NCI-H526 (cell line): ENCODE data around the gene MED12L.
A peak's percentile ranks its signal among the peaks of the same experiment; 100 is the strongest.

ENCODE experiments used
- DNase-seq, 2 experiments: peaks; one replicate each; lab custom pipeline; 2025; lab: John Stamatoyannopoulos, UW

The MED12L gene

DNA sequence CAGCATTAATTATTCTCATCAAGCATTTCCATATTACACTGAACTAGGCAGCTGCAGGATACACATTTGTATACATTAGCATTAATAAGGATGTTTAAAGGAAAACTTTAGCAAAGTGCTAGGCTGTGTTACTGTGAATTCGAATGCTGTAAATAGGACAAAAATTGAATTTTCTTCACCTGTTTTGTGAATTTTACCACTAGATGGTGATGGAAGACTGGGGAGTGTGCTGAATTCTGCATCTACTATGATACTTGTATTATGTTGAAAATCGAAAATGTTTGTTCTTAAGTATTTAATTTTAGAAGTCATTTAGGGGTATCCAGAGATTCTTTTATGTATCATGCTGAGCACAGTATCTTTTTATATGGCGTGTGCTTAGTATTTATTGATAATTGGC, 205.2 kb downstream of the MED12L start:
- DNase-seq, result peak; percentile 43 to 62

DNA sequence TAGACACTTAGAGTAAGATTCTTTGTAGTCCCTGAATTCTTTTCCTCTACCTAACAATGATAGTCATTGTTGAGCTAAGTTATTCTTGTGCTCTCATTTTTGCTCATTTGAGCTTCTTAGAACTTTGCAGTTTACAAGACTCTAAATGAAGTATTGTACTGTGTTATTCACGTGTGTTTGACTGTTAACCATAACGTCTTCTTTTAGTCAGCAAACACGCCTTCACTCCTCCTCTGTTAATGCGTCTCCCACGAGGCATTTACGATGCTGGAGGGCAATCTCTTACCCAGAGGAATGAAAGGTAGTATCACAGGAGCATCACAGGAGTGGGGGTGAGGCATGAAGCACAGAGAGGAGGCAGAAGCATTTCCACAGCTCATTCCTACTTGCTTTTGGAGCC, 207.7 kb downstream of the MED12L start:
- DNase-seq, result no peak

DNA sequence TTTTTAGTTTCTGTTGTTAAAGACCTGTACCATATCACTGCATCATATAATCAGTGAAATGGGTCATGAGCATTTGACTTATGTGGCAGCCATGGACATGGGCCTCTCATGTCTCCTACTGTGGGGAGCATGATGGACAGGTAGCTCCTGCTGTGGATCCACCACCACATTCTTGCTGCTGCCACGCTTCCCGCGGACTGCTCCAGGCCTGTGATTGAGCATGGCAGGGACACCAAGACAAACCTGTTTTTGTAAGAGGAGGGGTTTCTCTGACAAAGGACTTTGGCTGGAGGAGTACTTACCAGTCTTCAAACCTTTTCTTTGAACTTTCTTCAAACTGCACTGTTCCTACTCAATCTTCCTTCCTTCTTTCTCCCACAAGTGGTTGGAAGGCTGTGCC, 210.8 kb downstream of the MED12L start:
- no peak for DNase-seq

DNA sequence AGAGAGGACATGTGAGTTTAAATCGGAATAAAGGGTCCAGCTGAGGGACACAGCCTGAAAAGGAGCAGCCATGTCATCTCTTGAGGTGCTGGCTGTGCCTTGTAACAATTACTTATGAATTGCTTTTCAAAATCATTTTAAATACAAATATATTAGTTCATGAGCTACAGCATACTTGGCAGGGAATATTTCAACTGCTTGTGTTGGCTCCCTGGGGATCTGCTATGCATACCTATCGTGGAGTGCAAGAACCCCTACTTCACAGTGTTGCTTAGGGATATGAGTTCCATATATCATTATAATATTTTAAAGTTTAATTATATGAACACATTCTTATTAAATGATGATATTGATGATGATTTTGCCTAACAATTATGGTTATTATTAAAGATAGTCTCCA, 212.0 kb downstream of the MED12L start:
- DNase-seq, result no peak

DNA sequence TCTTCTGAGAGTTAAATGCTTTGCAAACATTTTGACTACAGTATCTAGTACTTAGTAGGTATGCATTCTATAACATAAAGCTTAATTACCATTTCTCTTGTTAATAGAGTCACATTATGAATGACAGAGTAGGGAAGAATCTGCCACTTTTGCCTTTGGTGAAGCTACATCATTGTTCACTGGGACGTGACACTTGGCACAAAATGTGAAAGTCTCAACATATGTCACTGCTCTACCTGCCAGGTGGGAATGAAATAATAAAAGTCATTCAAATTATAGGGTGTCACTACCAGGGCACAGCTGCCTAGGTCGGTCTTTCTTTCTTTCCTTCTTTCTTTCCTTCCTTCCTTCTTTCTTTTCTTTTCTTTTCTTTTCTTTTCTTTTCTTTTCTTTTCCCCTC, 213.5 kb downstream of the MED12L start:
- no peak for DNase-seq

DNA sequence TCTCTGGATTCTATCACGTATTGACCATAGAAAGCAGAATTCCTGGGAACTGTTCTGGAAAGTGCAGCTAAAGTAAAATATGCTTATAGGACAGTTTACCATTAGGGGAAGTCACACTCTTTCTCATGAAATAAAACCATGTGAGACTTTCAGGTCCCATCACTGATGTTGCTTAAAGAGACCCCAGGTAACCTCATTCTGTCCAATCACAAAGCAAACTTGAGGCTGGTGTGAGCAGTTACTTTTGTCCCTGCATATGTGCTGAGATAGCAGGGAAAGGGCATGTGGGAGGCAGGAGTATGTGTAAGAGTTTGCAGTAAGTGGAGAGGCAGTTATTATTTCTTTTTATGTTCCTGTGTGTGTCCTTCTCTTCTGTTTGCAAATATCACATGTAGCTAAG, 215.1 kb downstream of the MED12L start:
- no peak for DNase-seq

DNA sequence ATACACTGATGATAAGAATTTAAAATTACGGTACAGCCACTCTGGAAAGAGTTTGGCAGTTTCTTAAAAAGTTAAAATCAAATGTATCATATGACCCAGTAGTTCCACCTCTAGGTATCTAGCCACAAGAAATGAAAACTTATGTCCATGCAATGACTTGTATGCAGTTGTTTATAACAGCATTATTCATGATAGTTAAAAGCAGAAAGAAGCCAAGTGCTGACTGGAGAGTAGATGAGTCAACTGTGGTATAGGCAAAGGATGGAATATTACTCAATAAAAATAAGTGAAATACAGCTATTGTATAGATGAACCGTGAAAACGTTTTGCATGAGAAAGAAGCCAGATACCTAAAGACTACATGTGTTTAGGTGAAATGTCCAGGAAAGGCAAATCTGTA, 216.3 kb downstream of the MED12L start:
- DNase-seq, result no peak

DNA sequence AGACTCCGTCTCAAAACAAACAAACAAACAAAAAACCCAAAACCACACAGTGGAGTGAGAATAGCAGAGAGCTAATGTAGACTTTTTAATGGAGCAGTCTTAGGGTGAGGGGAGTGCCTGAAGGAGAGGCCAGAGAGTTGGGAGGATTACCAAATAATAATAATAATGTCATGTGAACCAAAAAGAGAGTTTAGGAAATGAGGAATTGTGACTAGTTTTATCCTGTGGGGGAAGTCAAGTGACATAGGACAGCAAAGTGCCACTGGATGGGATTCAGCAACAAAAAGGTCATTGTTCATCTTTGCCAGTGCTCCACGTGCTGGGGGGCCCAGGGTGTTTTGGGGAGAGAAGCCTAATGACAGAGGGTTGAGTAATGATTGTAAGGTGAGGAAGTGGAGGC, 218.3 kb downstream of the MED12L start:
- DNase-seq, result no peak

DNA sequence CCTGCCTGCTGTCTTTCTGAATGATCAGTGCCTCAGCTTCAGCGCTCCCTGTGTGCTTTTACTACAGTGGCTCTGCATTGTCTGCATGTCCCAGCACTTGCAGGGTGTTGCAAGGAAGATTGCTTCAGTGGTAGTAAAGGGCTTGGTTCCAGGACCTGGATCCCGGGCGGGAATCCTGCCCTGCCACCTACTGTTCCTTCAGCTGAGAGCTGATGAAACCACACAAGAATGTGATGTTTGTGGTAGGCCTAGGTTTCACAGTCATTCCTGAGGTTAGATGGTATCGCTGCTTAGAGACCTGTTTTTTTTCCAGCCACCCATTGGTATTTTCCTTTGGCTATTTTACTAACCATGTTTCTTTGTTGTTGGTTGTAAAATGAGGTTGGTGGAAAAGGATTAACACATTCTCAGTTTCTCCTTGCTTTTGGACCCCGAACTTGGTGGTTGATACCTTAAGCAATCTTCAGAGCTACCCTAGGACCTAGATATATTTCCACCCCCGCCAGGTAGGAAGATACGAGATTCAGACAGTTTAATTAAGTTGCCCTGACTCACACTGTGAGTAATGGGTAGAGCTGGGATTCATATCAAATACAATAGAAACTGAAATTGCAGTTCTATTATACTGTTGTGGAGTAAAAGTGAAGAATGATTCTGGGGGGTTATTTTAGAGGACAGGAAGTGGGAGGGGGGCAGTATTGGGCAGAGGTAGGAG, 219.8 kb downstream of the MED12L start:
- DNase-seq, result no peak

DNA sequence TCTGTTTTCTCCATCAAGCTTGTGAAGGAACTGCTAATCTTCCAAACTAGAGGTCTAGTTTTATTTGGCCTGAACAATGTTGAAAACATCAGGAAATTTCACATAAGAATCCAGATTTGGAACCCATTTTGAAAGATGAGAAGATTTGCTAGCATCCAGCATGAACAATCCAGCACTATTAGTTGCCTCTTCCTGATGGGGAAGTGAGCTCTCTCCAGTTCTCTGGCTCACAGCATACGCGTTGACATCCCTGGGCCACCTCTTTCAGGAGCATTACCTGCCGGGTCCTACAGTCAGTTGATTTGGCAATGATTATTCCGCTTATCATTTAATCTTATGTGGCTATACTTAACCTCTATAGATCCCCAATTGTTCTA, 220.3 kb downstream of the MED12L start:
- DNase-seq, result no peak

DNA sequence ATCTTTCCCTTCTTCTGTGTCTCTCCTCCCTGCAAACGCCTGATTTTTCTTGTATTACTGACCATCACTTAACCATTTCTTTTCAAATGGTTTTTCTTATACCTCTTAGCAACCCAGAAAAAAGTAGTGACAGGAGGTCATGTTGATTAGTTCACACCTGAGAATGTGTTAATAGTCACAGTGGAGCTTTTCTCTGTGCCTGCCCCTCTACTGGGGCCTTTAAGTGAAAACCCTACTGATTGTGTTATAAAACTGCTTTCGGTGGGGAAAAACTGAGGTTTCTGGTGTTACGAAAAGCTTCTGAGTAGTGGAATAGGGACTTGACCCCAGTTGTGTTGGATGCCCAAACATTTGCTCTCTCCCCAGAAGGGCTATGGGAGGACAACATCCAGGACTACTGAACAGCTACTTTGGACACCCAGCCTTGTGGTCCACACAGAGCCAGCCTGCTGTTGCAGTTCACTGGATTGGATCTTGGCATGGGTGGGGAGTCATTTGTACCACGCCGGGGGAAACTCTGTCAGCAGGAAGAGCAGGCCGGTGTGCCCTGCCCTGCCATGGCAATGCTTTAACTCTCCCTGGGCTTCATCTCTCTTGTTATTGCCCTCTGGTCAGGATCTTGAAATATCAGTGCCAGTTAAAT, 220.8 kb downstream of the MED12L start:
- DNase-seq, result no peak

DNA sequence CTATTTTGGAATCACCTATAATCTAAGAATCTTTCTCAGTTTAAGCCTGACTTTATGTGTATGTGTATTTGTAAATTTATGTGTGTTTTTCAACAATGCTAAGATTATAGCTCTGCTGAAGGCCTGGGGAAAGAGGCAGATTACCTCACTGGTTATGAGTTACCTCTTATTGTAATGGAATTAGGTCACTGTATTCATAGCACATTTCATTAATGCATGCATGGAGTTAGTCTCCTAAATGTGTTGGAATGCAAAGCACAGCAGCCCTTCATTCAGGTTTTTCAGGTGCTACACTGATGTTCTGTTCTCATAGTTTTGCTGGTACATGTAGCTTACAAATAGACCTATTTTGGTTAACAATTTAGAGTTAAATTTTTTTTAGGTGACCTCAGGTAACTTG, 221.7 kb downstream of the MED12L start:
- DNase-seq, result no peak

DNA sequence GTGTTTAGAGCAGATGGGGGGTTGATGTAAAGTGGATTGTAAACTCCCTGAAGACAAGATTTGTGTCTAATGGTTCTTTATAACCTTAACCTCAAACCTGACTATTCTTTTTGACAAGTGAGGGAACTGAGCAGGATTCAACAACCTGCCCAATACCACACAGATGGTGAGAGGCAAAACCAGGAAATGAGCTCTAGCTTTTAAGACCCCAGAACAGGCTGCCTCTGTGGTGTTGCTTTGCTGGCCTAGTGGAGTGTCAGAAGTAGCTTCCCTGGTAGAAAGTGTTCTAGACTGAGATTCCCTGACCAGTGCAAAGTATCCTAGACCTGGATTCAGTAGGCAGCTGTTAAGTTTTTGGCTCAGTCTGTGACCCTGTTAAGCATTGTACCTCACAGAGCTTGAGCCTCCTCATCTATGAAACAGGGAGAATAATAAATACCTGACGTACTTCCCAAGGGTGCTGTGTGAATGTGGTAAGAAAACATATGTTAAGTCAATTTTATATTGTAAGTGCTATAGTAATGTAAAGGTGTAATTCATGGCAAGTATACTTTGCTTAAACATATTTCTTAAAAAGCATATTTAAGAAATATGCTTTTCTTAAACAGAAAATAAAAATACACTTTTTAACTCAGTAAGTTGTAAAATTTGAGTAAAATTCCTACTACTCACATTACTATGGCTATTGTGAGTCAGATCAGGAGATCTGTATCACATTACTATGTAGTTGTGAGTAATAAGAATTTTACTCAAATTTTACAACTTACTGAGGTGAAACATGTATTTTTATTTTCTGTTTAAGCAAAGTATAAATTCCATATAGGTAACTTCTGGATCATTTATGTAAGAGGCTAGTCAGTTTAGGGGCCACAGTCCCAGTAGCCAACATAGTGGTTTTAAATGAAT, 222.4 kb downstream of the MED12L start:
- DNase-seq, result no peak

DNA sequence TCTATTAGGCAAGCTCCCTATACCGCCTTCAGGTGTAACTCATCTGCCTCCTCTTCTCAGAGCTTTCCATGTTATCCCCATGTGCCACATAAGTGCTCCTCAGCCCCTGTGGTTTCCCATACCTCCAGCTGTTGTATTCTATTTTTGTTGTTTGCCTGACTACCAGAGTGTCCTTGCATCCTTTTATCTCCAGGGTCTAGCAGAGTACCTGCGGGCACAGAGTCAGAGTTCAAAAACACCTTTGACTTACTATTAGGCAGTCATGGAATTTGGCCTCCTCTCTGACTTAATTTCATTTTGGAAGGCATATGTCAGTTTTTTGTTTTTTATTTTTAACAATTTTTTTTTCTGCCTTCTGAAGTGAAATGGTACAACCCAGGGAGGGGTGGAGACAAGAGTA, 224.1 kb downstream of the MED12L start:
- no peak for DNase-seq

DNA sequence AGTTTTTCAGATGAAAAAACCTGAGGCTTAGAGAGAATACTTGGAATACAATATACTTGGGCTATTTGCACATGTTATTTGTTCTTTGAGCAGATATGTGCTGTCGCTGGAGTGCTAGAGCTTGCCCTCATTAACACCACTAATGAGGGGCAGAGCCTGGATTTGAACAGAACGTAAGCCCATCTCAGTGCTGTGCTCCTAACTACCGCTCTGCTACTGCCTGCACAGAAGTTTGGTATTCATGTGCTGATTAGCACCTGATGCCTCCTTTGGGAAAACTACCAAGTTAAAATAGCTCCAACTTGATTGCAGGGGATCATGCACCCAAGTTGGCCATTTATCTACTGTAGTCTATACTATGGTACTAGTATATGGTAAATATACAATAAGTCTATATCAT, 227.5 kb downstream of the MED12L start:
- no peak for DNase-seq

DNA sequence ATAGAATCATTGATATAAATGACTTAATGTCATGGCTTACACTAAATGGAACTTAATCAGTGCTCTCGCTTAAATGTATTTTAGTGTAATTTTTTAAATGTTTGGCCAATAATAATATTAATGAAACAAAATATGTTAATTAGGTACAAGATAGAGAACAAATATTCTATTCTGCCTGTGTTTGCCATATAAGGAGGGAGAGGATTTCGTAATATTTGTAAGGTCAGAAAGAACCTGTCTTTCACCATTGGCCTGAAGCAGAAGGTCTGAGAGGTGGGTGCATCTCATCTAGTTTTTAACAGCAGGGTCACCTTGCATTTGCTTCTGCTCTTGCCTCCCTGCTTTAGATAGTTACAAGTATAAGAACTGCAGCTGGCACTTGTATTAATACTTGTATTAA, 228.7 kb downstream of the MED12L start:
- DNase-seq, result no peak

DNA sequence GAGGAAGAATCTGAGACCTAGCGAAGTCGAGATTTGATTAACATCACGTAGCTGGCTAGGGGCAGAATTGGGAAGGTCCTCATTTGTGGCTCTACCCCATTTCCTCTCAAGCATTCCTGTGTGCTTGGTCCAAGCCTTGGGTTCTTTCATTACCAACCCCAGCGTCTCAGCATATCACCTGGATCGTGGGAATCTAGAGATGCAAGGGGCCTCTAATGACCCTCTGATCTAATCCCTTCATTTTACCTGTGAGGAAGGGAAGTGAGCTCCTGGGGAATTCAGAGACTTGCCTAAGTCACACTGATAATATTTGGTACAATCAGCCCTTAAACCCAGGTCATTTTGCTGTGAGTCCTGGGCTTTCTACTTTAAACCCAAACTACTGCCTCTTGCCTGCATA, 229.1 kb downstream of the MED12L start:
- DNase-seq, result no peak

DNA sequence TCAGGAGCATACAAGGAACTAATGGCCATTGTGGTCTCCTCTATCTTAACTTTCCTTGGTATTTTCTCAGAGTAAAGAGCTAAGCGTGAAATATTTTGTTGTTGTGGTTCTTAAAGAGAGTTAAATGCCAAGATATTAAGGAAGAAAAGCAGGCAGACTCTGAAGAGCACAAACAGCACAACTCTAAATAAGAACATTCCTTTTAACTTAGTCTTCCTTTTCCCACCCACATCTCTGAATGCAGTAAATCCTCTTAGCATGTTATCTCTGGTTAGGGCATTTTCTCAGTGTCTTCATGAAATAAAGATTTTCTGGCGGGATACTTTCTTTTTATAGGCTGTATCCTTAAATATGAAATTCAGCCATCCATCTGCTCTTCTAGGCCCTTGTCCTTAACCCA, 229.7 kb downstream of the MED12L start:
- no peak for DNase-seq

DNA sequence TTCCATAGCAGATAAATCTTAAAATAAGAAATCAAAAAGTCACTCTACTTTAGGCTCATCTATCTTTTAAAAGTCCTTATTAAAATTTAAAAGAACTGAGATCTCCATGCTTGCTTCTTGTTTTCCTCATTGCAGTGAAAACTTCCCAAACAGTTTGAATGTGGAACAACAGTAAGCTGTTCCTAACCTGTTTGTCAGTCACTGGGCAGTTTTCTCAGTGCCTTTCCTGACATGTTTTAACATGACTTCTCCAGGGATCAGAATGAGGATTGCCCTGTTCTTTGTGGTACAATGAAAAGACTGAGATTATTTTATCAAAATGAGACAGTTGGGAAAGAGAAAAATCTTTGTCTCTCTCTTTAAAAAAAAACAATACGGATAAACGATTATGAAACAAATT, 230.4 kb downstream of the MED12L start:
- no peak for DNase-seq

DNA sequence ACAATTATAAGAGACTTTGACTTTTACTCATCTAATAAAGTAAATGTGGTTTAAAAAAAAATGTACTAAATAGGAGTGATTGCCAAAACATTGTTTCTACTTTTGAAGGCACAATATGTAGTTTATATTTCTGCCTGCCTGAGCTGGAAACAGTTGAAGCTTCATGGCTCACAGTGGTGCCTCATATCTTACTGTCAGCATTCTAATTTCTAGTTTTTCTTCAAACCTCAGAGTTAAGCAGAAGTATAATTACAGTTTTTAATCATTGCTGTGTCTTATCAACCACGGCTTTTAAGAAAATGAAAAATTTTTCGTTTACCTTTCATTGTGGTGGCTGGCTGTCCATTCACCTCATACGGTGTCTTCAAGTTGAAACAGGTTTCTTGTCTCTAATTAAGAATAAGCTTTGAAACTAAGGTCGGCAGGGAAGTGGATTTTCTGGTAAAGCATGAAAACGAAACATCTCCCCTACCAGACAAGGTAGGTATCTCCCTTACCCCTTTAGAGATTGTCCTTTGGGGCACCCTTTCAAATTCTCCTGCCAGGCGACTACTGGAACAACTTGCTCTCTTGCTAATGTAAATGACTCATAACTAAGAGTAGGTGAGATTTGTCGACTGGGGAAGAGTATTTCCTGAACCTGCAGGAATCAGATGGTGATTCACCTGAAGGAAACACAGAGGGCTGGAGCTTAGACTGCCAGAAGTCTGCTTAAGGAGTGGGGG, 231.0 kb downstream of the MED12L start, which contains the start of gene GPR87:
Gene GPR87 (minus strand): TSS at position 554 of the 725 bp plus-strand sequence. CDS start 16,720 bp downstream, outside the sequence.
- no peak for DNase-seq

DNA sequence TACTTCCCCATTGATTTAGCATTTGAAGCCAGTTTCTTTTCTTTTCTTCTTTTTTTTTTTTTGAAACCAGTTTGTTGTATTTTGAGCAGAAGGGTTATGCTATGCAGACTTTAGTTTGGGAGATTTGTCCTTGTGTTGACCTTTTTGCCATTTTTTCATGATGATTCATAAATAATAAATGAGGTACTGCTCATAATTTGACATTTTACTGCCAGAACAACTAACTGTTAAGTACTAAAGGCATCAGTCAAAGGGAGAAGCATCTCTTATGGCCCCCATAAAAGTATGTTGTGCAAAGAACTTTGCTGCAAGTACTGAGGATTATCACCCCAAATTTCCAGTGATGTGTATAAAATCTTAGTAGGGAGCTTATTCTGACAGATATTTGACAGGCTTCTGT, 232.8 kb downstream of the MED12L start:
- no peak for DNase-seq

DNA sequence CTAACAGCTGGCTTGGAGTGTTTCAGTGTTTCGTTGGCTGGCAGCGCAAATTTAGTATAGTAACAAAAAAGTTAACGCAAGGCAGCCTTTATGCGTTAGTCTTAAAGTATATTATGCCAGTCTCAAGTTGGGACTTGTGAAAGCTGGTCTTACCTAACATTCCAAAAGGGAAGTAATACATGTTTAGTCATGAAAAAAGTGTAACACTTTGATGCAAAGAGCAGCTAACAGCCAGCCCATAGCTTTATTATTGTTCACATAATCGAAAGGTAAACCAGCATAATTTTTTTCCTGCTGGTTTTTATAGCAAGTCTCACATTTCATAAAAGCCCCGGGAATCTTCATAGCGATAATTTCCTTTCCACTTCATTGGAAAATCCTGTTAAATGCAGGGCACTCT, 233.5 kb downstream of the MED12L start:
- no peak for DNase-seq
